DND-41 (cell line): ENCODE measurements around the gene TBCD.

ENCODE experiments used
- CTCF ChIP-seq: IDR thresholded peaks from 2 replicates; pipeline ENCODE4 v1.5.1; 2012; ENCODE audit warnings: borderline replicate concordance, low read length, moderate library complexity, mild to moderate bottlenecking; ENCODE audit not compliant: poor library complexity, severe bottlenecking; ENCODE audit errors: extremely low read depth
- EZH2 ChIP-seq: IDR thresholded peaks from 3 replicates; pipeline ENCODE4 v1.6.1; 2012; ENCODE audit warnings: borderline replicate concordance, low read depth, mild to moderate bottlenecking, moderate library complexity, low read length, inconsistent platforms; ENCODE audit not compliant: severe bottlenecking

GRCh38 chr17:82946081-82946480, 194.2 kb downstream of the TBCD start:
- TF ChIP-seq EZH2 (no peak), CTCF (no peak)
